A549 (cell line): ENCODE results near the gene HOXA5. TPM values are rescaled to one million over a fixed set of nuclear protein-coding genes. Genes with fewer than 3 reads are reported as not detected.

Experiments used
- ATAC-seq, 2 experiments: fragments of 200-7000 bp in 1 of 2; fragments of >200 bp in 1 of 2; cut with Nextera tagmentation in 1 of 2; cut with Tn5 transposase in 1 of 2; 3 replicates each; pipeline versions ENCODE4 v1.8.0 to v1.9.1; 2018 to 2020; ENCODE audit warnings: mild to moderate bottlenecking in 1 of 2, moderate library complexity in 1 of 2
- CTCF ChIA-PET: fragments of 300-600 bp; sonication (Branson Sonifier 250); formaldehyde crosslinking; extraction: SDS; loops from one replicate; lab custom pipeline; 2021; ENCODE audit warnings: antibody characterized with exemption, inconsistent platforms; lab: Yijun Ruan, JAX
- POLR2A ChIA-PET: fragments of 350-600 bp; formaldehyde crosslinking; extraction: SDS; loops from one replicate; lab custom pipeline; 2021; ENCODE audit warnings: antibody characterized with exemption, inconsistent platforms; lab: Yijun Ruan, JAX
- DNase-seq, 2 experiments: peaks; one replicate each; pipeline versions ENCODE4 v3.0.0 to v3.0.0-alpha.2; 2011 to 2016; ENCODE audit warnings: low read depth in 1 of 2, low spot score in 1 of 2
- FAIRE-seq: peaks from 2 replicates; lab custom pipeline; 2011; peaks lifted over from hg19 to GRCh38; lab: Jason Lieb, UNC
- H3K27ac ChIP-seq, 2 experiments: fragments of >200 bp; sonication (Bioruptor Twin); formaldehyde crosslinking; 3 replicates each; pipeline ENCODE4 v1.5.1; 2016 to 2017
- H3K4me1 ChIP-seq: fragments of >200 bp; sonication (Bioruptor Twin); formaldehyde crosslinking; 3 replicates; pipeline ENCODE4 v1.6.1; 2016
- H3K4me2 ChIP-seq: fragments of >200 bp; sonication (Bioruptor Twin); formaldehyde crosslinking; 3 replicates; pipeline ENCODE4 v1.6.1; 2016
- H3K4me3 ChIP-seq: fragments of >200 bp; sonication (Bioruptor Twin); formaldehyde crosslinking; 3 replicates; pipeline ENCODE4 v1.5.1; 2016
- H3K9me3 ChIP-seq: fragments of >200 bp; sonication (Bioruptor Twin); formaldehyde crosslinking; 3 replicates; pipeline ENCODE4 v1.6.1; 2016
- EP300 ChIP-seq, 2 experiments: fragments of >200 bp; sonication (Bioruptor Twin); formaldehyde crosslinking; IDR thresholded peaks; 2 replicates in 1 of 2; 3 replicates in 1 of 2; pipeline ENCODE4 v1.6.1; 2016 to 2017
- ESRRA ChIP-seq: fragments of 150-350 bp; IDR thresholded peaks from 2 replicates; pipeline ENCODE4 v1.6.1; 2014; ENCODE audit warnings: mild to moderate bottlenecking, low read length, borderline replicate concordance
- FOSL2 ChIP-seq, 2 experiments: fragments of 450-650 bp in 1 of 2; fragments of >200 bp in 1 of 2; sonication (Bioruptor Twin) in 1 of 2; formaldehyde crosslinking; IDR thresholded peaks; 2 replicates each; pipeline versions ENCODE4 v1.5.0 to v1.6.1; 2016 to 2020; ENCODE audit warnings: mild to moderate bottlenecking in 1 of 2, moderate library complexity in 1 of 2
- HDAC2 ChIP-seq: fragments of 200-600 bp; sonication (generic); IDR thresholded peaks from 2 replicates; pipeline ENCODE4 v1.6.1; 2016
- HES2 ChIP-seq: fragments of >200 bp; sonication (Bioruptor Twin); formaldehyde crosslinking; IDR thresholded peaks from 2 replicates; pipeline ENCODE4 v1.6.1; 2016
- JUN ChIP-seq, 2 experiments: fragments of >200 bp; sonication (Bioruptor Twin); formaldehyde crosslinking; IDR thresholded peaks; 2 replicates in 1 of 2; 3 replicates in 1 of 2; pipeline ENCODE4 v1.6.1; 2016 to 2017
- JUNB ChIP-seq: fragments of >200 bp; sonication (Bioruptor Twin); formaldehyde crosslinking; IDR thresholded peaks from 2 replicates; pipeline ENCODE4 v1.6.1; 2016
- PHF8 ChIP-seq: fragments of 200-600 bp; sonication (generic); IDR thresholded peaks from 2 replicates; pipeline ENCODE4 v1.6.1; 2016; ENCODE audit warnings: low read depth, mild to moderate bottlenecking, antibody characterized with exemption, moderate library complexity, borderline replicate concordance
- POLR2A ChIP-seq: IDR thresholded peaks from 2 replicates; pipeline ENCODE4 v1.6.1; 2012; ENCODE audit warnings: mild to moderate bottlenecking, low read length
- RARB ChIP-seq: fragments of 250-450 bp; sonication (Bioruptor Pico); IDR thresholded peaks from 2 replicates; pipeline ENCODE4 v1.8.0; 2021; ENCODE audit warnings: mild to moderate bottlenecking, moderate library complexity
- RCOR1 ChIP-seq: fragments of 150-350 bp; IDR thresholded peaks from 2 replicates; pipeline ENCODE4 v1.6.1; 2014; ENCODE audit warnings: antibody characterized with exemption, low read length, low read depth
- TFCP2L1 ChIP-seq: fragments of 250-450 bp; sonication (Bioruptor Pico); IDR thresholded peaks from 2 replicates; pipeline ENCODE4 v1.5.0; 2021; ENCODE audit warnings: mild to moderate bottlenecking
- ZSCAN20 ChIP-seq: fragments of 250-450 bp; sonication (Bioruptor Pico); IDR thresholded peaks from 2 replicates; pipeline ENCODE4 v1.8.0; 2022; ENCODE audit warnings: mild to moderate bottlenecking, moderate library complexity
- WGBS: methylation state at CpG from one replicate; pipeline ENCODE4 v1.1.6; 2017; ENCODE audit errors: missing lambda C conversion rate; 5-methylcytosine and 5-hydroxymethylcytosine counted together
- polyA plus RNA-seq, 4 experiments: library from polyadenylated mRNA; depleted of rRNA in 3 of 4; stranded (reverse); fragments of >200 nt; fragmentation: RNase III in 1 of 4; extraction: RNeasy Plus Mini Kit Qiagen cat#74134 plus additional on column Dnase treatment in 1 of 4; gene quantifications; 2 replicates in 3 of 4; 3 replicates in 1 of 4; pipeline ENCODE4 v1.2.3, GENCODE V29; 2011 to 2017
- TF ChIP-seq, protein P1 (sequence below): IDR thresholded peaks from 2 replicates; pipeline ENCODE4 v1.6.1; 2012
- TF ChIP-seq, protein P2 (sequence below): fragments of 150-350 bp; IDR thresholded peaks from 2 replicates; pipeline ENCODE4 v1.6.1; 2014; ENCODE audit warnings: low read depth, mild to moderate bottlenecking, low read length
- TF ChIP-seq, protein P3 (sequence below): fragments of 450-650 bp; IDR thresholded peaks from 2 replicates; pipeline ENCODE4 v1.6.1; 2014; ENCODE audit warnings: antibody characterized with exemption
- TF ChIP-seq, protein P4 (sequence below): IDR thresholded peaks from 2 replicates; pipeline ENCODE4 v1.6.1; 2012; ENCODE audit warnings: low read depth, borderline replicate concordance
- TF ChIP-seq, protein P5 (sequence below): IDR thresholded peaks from 2 replicates; pipeline ENCODE4 v1.6.1; 2012

Gene HOXA5
- polyA plus RNA-seq, 2 of the 4 experiments (the other 2 are of a cell fraction): 4.0 to 6.5 TPM

GRCh38 chr7:27110186-27111031, 33.1 kb downstream of the HOXA5 start (continued):
- TF ChIP-seq JUNB: no peak
- TF ChIP-seq PHF8: no peak
- no peak for TF ChIP-seq ZSCAN20 (CRISPR knock-in tag)
- no peak for TF ChIP-seq EP300 (IDR thresholded peaks at IDR 0.05)
- no peak for TF ChIP-seq RARB
- TF ChIP-seq, protein P1, sequence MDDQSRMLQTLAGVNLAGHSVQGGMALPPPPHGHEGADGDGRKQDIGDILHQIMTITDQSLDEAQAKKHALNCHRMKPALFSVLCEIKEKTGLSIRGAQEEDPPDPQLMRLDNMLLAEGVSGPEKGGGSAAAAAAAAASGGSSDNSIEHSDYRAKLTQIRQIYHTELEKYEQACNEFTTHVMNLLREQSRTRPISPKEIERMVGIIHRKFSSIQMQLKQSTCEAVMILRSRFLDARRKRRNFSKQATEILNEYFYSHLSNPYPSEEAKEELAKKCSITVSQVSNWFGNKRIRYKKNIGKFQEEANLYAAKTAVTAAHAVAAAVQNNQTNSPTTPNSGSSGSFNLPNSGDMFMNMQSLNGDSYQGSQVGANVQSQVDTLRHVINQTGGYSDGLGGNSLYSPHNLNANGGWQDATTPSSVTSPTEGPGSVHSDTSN: no peak
- TF ChIP-seq, protein P2, sequence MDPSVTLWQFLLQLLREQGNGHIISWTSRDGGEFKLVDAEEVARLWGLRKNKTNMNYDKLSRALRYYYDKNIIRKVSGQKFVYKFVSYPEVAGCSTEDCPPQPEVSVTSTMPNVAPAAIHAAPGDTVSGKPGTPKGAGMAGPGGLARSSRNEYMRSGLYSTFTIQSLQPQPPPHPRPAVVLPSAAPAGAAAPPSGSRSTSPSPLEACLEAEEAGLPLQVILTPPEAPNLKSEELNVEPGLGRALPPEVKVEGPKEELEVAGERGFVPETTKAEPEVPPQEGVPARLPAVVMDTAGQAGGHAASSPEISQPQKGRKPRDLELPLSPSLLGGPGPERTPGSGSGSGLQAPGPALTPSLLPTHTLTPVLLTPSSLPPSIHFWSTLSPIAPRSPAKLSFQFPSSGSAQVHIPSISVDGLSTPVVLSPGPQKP: no peak
- TF ChIP-seq FOSL2 (IDR thresholded peaks at IDR 0.05): no peak
- TF ChIP-seq FOSL2 (CRISPR knock-in tag; IDR thresholded peaks at IDR 0.05): no peak
- no peak for TF ChIP-seq HES2
- TF ChIP-seq, protein P3, sequence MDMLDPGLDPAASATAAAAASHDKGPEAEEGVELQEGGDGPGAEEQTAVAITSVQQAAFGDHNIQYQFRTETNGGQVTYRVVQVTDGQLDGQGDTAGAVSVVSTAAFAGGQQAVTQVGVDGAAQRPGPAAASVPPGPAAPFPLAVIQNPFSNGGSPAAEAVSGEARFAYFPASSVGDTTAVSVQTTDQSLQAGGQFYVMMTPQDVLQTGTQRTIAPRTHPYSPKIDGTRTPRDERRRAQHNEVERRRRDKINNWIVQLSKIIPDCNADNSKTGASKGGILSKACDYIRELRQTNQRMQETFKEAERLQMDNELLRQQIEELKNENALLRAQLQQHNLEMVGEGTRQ: no peak
- TF ChIP-seq, protein P4, sequence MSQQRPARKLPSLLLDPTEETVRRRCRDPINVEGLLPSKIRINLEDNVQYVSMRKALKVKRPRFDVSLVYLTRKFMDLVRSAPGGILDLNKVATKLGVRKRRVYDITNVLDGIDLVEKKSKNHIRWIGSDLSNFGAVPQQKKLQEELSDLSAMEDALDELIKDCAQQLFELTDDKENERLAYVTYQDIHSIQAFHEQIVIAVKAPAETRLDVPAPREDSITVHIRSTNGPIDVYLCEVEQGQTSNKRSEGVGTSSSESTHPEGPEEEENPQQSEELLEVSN: no peak
- no peak for TF ChIP-seq POLR2A

DNA sequence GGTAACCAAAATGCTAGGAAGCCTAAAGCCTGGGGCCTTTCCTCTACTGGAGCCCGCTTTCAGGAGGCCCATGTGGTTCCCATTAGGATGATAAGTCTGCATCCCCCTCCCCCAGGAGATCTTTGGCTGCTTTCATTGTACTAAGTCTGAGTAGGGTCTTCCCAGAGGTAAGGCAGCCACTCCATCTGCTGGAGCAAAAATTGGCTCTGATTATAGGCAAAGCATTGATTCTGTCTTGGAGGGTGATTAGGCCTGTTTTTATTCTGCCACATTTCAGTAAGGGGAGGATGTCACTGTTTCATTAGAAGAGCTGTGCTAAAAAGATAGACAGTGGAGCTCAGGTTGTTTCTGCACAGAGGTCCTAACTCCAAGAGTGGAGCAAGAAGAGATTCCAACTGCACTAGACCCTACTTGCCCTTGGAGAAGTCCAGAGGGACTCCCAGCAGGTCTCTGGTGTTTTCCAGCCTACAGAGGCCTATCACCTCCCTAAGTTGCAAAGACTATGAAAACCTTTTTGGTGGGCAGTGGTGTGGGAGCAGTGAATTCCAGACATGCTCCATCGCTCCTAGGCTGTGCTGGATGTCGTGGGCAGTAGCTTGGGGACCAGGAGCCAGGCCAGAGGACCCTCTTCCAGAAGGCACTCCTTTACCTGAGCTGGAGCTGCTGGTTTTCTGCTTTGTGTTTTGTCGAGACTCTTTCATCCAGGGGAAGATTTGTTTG, 33.9 kb downstream of the HOXA5 start:
- CTCF ChIA-PET: interaction anchor here (1.0 to 3.0 kb wide), 7 partner anchors 10 to 419 kb away, joined by 3 to 17 read pairs (median 4); partner anchors contain the start of genes HOXA1 and HOXA5
- POLR2A ChIA-PET: interaction anchor here (1.8 kb wide), 1 partner anchor 13 kb away, joined by 10 read pairs; the partner anchor contains the start of gene HOXA1

More for the DNA sequence above, 33.9 kb downstream of the HOXA5 start:
- DNase-seq (no peak), FAIRE-seq (no peak), ATAC-seq (no peak)
- TF ChIP-seq JUN (IDR thresholded peaks at IDR 0.05) (no peak), HDAC2 (no peak), ESRRA (no peak), RCOR1 (no peak), TFCP2L1 (CRISPR knock-in tag) (no peak)
- TF ChIP-seq, protein P2: no peak
- TF ChIP-seq, protein P5, sequence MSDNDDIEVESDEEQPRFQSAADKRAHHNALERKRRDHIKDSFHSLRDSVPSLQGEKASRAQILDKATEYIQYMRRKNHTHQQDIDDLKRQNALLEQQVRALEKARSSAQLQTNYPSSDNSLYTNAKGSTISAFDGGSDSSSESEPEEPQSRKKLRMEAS: no peak
- no peak overlapping the region for H3K4me3 ChIP-seq
- H3K4me2 ChIP-seq: no peak overlapping the region; the same call in 2 of the 3 replicates
- peaks cover 30% of the 10 kb centered on the region for H3K4me1 ChIP-seq
- H3K27ac ChIP-seq: peak overlapping the region in 1 of 2 experiments; percentile 98; a peak in 3 of 6 replicates
- H3K9me3 ChIP-seq: no peaks in the 10 kb centered on the region
- 88% methylated on average over 4 of the region's 4 CpGs for WGBS
